Activated gamma-delta T cell (primary cell): ENCODE data around the gene SEPTIN12.
A peak's percentile ranks its signal among the peaks of the same experiment; 100 is the strongest.
"Not testable (repeated sequence)": the region's sequence is repeated elsewhere in the genome, so short reads cannot be mapped to it uniquely, and the experiment has no call there.

ENCODE experiments used
- DNase-seq: peaks from one replicate; lab custom pipeline; 2025; lab: John Stamatoyannopoulos, UW

SEPTIN12 gene

GRCh38 chr16:4752351-4753100, 35.6 kb downstream of the SEPTIN12 start:
- DNase-seq = no peak

DNA sequence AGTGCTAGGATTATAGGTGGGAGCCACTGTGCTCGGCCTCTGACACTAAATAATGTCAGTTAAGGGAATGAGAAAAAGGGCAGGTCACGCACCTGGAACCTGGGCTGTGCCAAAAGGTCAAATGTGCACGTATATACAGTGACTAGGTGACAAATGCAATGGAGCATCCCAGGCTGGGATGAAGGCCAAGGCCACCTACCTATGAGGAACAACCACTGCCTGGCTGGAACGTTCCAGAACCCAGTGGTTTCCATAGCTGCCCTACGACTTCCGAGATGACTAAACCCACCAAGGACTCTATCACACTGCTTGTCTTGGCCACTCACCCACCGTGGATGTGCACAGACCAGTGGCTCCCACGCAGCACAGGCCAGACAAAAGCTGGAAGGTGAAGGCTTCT, 37.2 kb downstream of the SEPTIN12 start:
- DNase-seq = no peak

- DNase-seq = no peak
Observed at GRCh38 chr16:4749700-4750257, 38.4 kb downstream of the SEPTIN12 start.

DNA sequence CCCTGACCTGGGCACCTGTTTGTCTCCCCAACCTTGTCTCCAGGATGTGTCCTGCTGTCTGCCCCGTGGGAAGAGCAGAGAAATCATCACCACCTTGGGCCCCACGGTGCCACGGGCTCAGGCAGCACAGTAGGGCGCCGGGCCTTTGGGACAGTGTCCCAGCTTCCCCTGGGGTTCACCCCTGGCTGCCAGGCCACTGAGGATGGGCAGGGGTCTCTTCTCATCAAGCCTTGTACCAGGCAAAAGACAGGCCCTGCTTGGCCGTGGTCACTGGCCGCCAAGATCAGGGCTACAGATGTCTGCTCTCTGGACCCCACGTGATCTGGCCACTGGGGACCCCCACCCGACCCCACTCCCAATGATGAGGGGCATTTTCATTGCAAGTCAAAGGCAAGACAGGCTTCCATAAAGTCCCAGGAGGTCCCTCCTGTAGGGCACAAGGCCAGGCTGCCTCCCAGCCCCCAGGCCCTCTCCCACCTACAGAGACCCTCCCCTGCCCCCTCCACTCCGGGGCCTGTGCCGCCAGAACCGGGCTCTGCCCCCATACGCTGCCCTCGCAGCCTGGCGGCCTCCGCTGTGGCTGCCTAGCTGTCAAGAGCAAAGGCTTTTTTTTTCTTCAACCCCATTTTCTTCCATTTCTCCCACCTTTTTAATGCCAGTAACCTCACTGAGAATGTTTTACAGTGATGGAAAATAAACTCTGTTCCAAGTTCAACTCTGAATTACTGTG, 39.3 kb downstream of the SEPTIN12 start:
- no peak for DNase-seq

DNA sequence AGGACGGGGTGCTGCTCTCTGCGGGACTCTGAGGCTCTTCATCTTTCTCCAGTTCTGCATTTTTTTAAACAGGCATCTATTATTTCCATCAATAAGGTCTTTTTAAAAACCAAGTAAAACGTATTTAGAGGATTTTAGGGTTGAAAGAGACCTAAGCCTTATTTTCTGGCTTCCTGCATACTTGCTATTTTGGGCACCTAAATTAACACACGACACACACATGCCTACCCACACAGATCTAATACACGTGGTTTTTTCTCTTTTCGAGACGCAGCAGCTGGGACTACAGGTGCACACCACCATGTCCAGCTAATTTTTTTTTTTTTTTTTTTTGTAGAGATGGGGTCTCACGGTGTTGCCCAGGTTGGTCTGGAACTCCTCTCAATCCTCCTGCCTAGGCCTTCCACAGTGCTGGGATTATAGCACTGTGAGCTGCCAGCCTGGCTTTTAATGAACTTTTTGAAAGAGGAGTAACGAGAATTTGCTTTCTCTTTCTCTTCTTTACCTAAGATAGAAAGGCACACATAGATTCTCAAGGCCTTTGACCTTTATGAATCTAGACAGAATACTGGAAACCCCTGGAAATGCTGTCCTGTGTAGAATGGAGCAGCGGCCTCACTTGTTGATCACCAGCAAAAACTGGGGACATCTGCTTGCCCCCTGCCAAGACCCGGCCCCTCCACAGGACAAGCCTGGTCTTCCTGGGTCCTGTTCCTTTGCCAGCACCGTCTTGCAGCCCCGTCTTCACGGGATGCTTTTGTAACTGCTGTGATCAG, 40.1 kb downstream of the SEPTIN12 start:
- no peak for DNase-seq

DNA sequence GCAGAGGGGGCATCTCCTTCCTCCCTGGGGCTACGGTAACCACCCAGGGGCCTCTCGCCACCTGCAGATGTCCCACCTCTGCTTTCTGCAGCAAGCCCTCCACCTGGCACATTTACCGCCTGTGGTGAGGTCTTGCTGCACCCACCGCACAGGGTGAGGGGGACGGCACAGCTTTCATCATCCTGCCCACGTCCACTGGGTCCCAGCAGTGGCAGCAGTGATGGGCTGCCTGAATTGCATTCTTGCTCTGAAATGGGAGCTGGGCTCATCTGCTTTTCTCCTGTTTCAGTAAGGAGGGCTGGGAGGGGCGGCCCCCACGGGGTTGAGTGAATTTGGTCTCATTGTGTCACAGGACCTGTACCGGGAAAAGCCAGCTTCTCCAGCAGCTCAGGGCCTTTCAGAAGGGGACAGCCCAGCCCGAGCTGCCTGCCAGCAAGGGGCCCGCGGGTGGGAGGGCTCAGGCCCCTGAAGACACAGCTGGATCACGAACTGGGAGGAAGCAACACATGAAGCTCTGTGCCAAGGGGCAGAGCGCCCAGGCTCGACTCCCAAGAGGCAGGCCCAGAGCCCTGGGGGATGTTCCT, 41.1 kb downstream of the SEPTIN12 start:
- no peak for DNase-seq

DNA sequence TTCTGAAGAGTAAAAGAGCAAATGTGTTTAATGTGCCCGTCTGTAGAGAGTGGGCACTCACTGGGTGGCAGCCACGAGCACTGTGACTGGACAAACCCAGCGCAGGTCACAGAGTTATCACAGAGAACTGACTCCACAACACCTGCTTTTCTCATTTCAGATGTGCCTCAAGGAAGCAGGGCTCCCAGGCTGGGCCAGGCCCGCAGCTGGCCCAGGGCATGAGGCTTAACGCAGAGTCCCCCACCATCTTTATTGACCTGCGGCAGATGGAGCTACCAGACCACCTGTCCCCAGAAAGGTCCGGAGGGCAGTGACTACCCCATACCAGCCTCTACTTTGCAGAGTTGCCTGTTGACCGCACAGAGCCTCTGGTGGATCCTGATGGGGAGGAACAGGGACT, 41.9 kb downstream of the SEPTIN12 start:
- no peak for DNase-seq

DNA sequence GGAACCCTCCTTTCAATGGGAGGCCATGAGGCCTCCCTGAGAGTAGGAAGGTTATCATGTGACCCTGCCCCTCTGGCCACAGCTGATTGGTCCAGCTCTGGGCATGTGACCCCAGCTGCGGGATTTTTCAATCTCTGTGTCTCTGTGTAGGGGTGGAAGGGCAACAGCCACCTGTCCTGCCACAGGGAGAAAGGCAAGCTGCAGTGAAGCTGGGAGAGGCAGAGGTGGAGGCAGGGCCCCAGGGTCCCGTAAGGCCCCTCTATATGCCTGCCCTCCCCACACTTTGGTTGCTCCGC, 42.9 kb downstream of the SEPTIN12 start:
- no peak for DNase-seq

- DNase-seq = no peak
Observed at GRCh38 chr16:4744555-4745273, 43.4 kb downstream of the SEPTIN12 start.

DNA sequence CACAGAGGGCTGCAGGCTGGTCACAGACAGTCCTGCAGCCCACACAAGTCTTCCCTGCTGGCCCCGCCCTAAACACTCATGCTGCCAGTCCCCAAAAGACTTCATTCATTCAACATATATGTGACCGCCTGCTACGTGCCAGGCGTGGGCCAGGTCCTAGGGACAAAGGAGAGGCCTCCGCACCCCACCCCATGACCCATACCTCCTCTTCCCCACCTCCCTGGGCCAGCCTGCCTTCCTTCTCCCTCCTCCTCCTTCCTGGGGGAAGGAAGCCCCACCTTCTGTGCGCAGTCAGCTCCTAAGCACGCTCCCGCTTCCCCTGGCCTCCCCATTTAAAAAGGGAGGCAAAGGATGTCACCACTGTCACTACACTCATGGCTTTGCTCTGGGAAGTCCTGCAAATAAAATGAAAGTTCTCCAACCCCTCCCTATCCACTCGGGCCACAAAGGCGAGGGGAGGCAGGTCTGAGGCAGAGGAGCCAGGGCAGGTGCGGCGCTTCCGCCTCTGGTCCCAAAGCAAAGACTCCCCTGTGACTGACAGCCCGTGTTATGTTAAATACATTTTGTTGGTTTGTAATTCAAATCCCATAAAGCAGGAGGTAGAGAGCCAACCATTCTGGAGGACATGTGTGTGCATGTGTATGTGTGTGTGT, 44.8 kb downstream of the SEPTIN12 start:
- no peak for DNase-seq

GRCh38 chr16:4738370-4738769, 49.8 kb downstream of the SEPTIN12 start:
- not testable (repeated sequence) for DNase-seq

DNA sequence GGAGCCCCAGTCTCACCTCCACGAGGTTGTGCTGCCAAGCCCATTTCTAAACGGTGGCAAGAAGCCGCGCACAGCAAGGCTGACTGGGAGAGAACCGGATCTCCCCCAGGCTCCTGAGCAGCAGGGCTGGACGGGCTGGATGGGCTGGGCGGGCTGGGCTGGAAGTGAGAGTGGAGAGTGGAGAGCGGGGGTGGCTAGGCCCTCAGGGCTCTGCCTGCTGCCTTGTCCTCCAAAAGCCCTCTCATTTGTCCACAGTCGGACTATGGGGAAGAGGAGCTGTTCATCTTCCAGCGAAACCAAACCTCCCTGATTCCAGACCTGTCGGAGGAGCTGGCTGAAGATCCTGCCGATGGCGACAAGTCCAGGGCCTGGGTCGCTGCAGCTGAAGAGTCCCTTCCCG, 50.6 kb downstream of the SEPTIN12 start:
- no peak for DNase-seq

DNA sequence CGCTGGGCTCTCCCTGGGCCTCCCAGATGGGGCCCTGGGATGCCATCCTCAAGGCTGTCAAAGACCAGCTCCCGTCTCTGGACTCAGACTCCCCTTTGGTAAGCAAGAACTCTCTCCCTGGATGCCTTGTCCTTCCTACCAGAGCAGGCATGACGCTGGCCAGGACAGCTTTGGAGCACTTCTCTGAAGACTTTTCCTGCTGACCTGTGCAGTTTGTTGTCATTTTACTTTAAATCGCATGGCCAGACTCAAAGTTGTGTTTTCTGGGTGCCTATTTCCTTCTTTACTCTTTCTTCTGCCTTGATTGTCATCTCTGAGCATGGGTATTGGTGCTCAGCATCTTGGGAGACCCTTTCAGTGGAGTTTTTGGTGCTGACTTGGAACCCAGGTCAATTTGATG, 51.6 kb downstream of the SEPTIN12 start:
- no peak for DNase-seq

GRCh38 chr16:4734730-4735535, 53.2 kb downstream of the SEPTIN12 start:
- peak; percentile 89 for DNase-seq

- DNase-seq = peak; percentile 77
Observed at GRCh38 chr16:4734063-4734729, 53.9 kb downstream of the SEPTIN12 start, which contains the start of the genes ANKS3 and DNAAF8. ANKS3 (minus strand) TSS chr16:4734271; CDS start chr16:4730149, 4,122 bp downstream. DNAAF8 (plus strand) TSS chr16:4734537; CDS start chr16:4736515, 1,978 bp downstream.

GRCh38 chr16:4733747-4734062, 54.4 kb downstream of the SEPTIN12 start:
- DNase-seq = no peak

- no peak for DNase-seq
Observed at GRCh38 chr16:4733211-4733742, 54.9 kb downstream of the SEPTIN12 start.

DNA sequence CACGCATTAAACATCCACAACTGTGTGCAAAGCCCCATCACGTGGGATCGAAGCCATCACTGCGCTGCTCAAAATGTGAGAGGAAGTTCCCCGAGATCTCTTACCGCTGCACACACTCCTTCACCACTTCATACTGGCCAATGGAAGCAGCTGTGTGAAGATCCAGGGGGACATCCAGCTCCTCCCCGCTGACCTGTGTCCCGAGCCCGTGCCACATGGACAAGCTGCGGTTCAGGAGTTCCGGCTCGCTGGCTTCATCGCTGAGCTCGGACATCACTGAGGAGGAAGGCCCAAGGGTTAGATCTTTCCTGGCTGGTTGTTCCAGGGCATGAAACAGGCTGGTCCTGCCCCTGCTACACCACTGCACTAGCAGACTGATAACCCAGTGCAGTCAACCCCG, 58.3 kb downstream of the SEPTIN12 start:
- no peak for DNase-seq

GRCh38 chr16:4728676-4729075, 59.5 kb downstream of the SEPTIN12 start:
- no peak for DNase-seq
